ENCODE data around the gene GALNTL6. TPM values are rescaled to one million over a fixed set of nuclear protein-coding genes. Genes with fewer than 3 reads are reported as not detected.

GALNTL6 gene
- total RNA-seq, 1 experiment from 2014 or later, result not detected

DNA sequence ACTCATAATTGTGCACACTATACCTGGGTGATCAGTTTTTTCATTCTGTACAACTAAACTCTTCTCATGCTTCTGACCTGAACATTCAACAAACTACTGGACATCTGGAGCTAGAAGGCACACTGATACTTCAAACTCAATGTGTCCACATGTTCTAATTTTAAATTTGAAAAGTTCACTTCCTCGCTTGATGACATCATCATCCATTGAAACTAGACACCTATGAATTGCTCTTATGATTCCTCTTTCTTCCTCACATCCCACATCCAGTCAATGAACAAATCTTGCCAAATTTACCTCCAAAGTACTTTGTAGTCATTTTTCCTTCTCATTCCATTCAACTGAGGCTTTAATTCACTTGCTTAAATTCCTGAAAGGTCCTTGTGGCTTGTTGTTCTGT is 549.4 kb downstream of the GALNTL6 start:
- no peaks in the 10 kb centered on the region; a peak in 1 of 7 replicates for H3K36me3 Mint-ChIP-seq (ENCODE audit: insufficient read depth in 1 of 3, low read depth in 3 of 3)
- H3K4me3 Mint-ChIP-seq, result no peak overlapping the region
- no peak overlapping the region for H2BK15ac ChIP-seq (ENCODE audit: low read depth, low read length)
- no peak overlapping the region for H3K9ac ChIP-seq (ENCODE audit: extremely low read depth, insufficient read length, low read length)
- no peaks in the 10 kb centered on the region for H3K27me3 Mint-ChIP-seq (ENCODE audit: low read depth)
- no peak overlapping the region for H3K18ac ChIP-seq (ENCODE audit: insufficient read length, low read depth, low read length)
- no peak overlapping the region for H3K4me2 ChIP-seq (ENCODE audit: insufficient read depth, insufficient read length, low read length)
- H3K4me1 Mint-ChIP-seq, result no peaks in the 10 kb centered on the region
- no peaks in the 10 kb centered on the region for H3K79me1 ChIP-seq (ENCODE audit: insufficient read depth, low read depth, low read length, poor library complexity, severe bottlenecking)
- no peaks in the 10 kb centered on the region for H3K4me1 ChIP-seq (ENCODE audit: insufficient read depth, low read length)
- H2BK5ac ChIP-seq (ENCODE audit: insufficient read length, low read length), result no peak overlapping the region
- no peak overlapping the region for H3T11ph ChIP-seq (ENCODE audit: low read length)
- no peak overlapping the region for H2BK12ac ChIP-seq (ENCODE audit: insufficient read length, low read depth, low read length)
- H3K27ac Mint-ChIP-seq, result no peak overlapping the region
- no peak overlapping the region for H3K23ac ChIP-seq (ENCODE audit: insufficient read length, low read depth, low read length)
- no peak overlapping the region for H4K91ac ChIP-seq (ENCODE audit: insufficient read length, low read depth, low read length)
- no peaks in the 10 kb centered on the region for H3K23me2 ChIP-seq (ENCODE audit: insufficient read length, low read depth, low read length, poor library complexity, severe bottlenecking)
- no peak overlapping the region for H3K56ac ChIP-seq (ENCODE audit: insufficient read length, low read depth, low read length)
- H3K79me2 ChIP-seq (ENCODE audit: insufficient read depth, low read length), result no peaks in the 10 kb centered on the region
- no peak overlapping the region for H4K8ac ChIP-seq (replicated peaks; ENCODE audit: insufficient read length, low read depth, low read length)
- H3K4ac ChIP-seq (ENCODE audit: low read depth, low read length), result no peak overlapping the region
- no peak for DNase-seq
- no peak overlapping the region for H2BK20ac ChIP-seq (ENCODE audit: low read depth, low read length, poor library complexity, severe bottlenecking)
- no peaks in the 10 kb centered on the region for H4K20me1 ChIP-seq (ENCODE audit: control insufficient read depth, insufficient read depth, insufficient read length)
- H3K9me3 ChIP-seq (ENCODE audit: control insufficient read depth, low read depth, low read length), result no peaks in the 10 kb centered on the region
- TF ChIP-seq, protein P1, sequence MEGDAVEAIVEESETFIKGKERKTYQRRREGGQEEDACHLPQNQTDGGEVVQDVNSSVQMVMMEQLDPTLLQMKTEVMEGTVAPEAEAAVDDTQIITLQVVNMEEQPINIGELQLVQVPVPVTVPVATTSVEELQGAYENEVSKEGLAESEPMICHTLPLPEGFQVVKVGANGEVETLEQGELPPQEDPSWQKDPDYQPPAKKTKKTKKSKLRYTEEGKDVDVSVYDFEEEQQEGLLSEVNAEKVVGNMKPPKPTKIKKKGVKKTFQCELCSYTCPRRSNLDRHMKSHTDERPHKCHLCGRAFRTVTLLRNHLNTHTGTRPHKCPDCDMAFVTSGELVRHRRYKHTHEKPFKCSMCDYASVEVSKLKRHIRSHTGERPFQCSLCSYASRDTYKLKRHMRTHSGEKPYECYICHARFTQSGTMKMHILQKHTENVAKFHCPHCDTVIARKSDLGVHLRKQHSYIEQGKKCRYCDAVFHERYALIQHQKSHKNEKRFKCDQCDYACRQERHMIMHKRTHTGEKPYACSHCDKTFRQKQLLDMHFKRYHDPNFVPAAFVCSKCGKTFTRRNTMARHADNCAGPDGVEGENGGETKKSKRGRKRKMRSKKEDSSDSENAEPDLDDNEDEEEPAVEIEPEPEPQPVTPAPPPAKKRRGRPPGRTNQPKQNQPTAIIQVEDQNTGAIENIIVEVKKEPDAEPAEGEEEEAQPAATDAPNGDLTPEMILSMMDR (conservative IDR thresholded peaks at IDR 0.05), result no peak
- no peak overlapping the region for H2AFZ ChIP-seq (ENCODE audit: low read length)
- H2AK5ac ChIP-seq (ENCODE audit: insufficient read length, low read length), result no peak overlapping the region
- H3K14ac ChIP-seq (ENCODE audit: insufficient read depth, low read length), result no peak overlapping the region
- H3K27ac ChIP-seq (ENCODE audit: insufficient read length, low read depth, low read length), result no peak overlapping the region
- no CpG with 5 or more reads among the region's 1 CpG for WGBS (ENCODE audit: extremely low coverage, insufficient read length, low lambda C conversion rate)
- H3K27me3 ChIP-seq (ENCODE audit: insufficient read depth, low read length), result no peaks in the 10 kb centered on the region
- H3K9me3 Mint-ChIP-seq, result peaks cover 4 to 6% of the 10 kb centered on the region in 2 experiments; a peak in 4 of 5 replicates
- no peak overlapping the region for H4K5ac ChIP-seq (ENCODE audit: insufficient read length, low read depth, low read length)
- no peak overlapping the region for H2BK120ac ChIP-seq (ENCODE audit: low read depth, low read length, poor library complexity, severe bottlenecking)
